Liver (tissue), 3 donors: Measurements from ENCODE around the gene ELK3.

Experiments used
- ATF3 ChIP-seq: IDR thresholded peaks from 2 replicates; pipeline ENCODE4 v1.6.1; 2016; ENCODE audit warnings: antibody characterized with exemption
- CTCF ChIP-seq: fragments of 150-350 bp; IDR thresholded peaks from 2 replicates; pipeline ENCODE4 v1.5.1; 2017; ENCODE audit warnings: improper control_type of control experiment, low read depth, low read length; ENCODE audit not compliant: missing input control
- EGR1 ChIP-seq, 2 donors: IDR thresholded peaks; 2 replicates each; pipeline ENCODE4 v1.6.1; 2016 to 2018; ENCODE audit warnings: antibody characterized with exemption in 2 of 2, low read depth in 2 of 2
- GABPA ChIP-seq, 2 donors: IDR thresholded peaks in 1 of 2; conservative IDR thresholded peaks in 1 of 2; 2 replicates each; pipeline ENCODE4 v1.6.1; 2016; ENCODE audit warnings: antibody characterized with exemption in 2 of 2, mild to moderate bottlenecking in 1 of 2, moderate library complexity in 1 of 2
- RXRA ChIP-seq, 2 donors: IDR thresholded peaks; 2 replicates each; pipeline ENCODE4 v1.6.1; 2017 to 2018; ENCODE audit warnings: antibody characterized with exemption in 2 of 2, mild to moderate bottlenecking in 1 of 2
- TAF1 ChIP-seq: conservative IDR thresholded peaks from 2 replicates; pipeline ENCODE4 v1.6.1; 2016; ENCODE audit warnings: antibody characterized with exemption, mild to moderate bottlenecking
- donor health status: healthy.
- donor health status: healthy.

- TF ChIP-seq ATF3: no peak
- no peak for TF ChIP-seq TAF1
- no peak for TF ChIP-seq CTCF
- no peak for TF ChIP-seq RXRA (IDR thresholded peaks at IDR 0.05)
- TF ChIP-seq EGR1 (IDR thresholded peaks at IDR 0.05; ENCODE audit: low read depth in 2 of 2): no peak
- no peak for TF ChIP-seq GABPA (IDR thresholded peaks at IDR 0.05 in 1 of 2, conservative IDR thresholded peaks at IDR 0.05 in 1 of 2)
These were observed 29.4 kb downstream of the ELK3 start for GRCh38 chr12:96223411-96224218.
